ENCODE measurements around the gene RBFOX2. TPM values are rescaled to one million over a fixed set of nuclear protein-coding genes. Genes with fewer than 3 reads are reported as not detected.

RBFOX2 gene
- total RNA-seq, 2 experiments from 2014 or later = 0.36 to 1.1 TPM

GRCh38 chr22:35883031-35883620 is 145.5 kb downstream of the RBFOX2 start:
- H3K27ac Mint-ChIP-seq = no peak overlapping the region
- DNase-seq (no peak), ATAC-seq (ENCODE audit: low read depth) (peak; percentile 50)
- POLR2A ChIA-PET = no interaction called here
- no peaks in the 10 kb centered on the region for H3K36me3 Mint-ChIP-seq
- H3K27me3 Mint-ChIP-seq = no peaks in the 10 kb centered on the region
- H3K9me3 Mint-ChIP-seq = no peaks in the 10 kb centered on the region
- no peak overlapping the region for H3K4me3 Mint-ChIP-seq
- H3K4me1 Mint-ChIP-seq = peaks cover 13% of the 10 kb centered on the region

- no peak for DNase-seq
- Mint-ChIP-seq H3K27ac (no peak overlapping the region), H3K27me3 (no peaks in the 10 kb centered on the region), H3K4me1 (peaks cover 13% of the 10 kb centered on the region), H3K9me3 (no peaks in the 10 kb centered on the region), H3K4me3 (no peak overlapping the region), H3K36me3 (no peaks in the 10 kb centered on the region)
- POLR2A ChIA-PET = no interaction called here
- no peak for ATAC-seq (ENCODE audit: low read depth)
Observed at GRCh38 chr22:35882211-35883030, 146.2 kb downstream of the RBFOX2 start.

GRCh38 chr22:35879351-35879750 is 149.3 kb downstream of the RBFOX2 start:
- Mint-ChIP-seq H3K4me3 (no peak overlapping the region), H3K9me3 (no peaks in the 10 kb centered on the region), H3K36me3 (no peaks in the 10 kb centered on the region), H3K4me1 (peaks cover 13% of the 10 kb centered on the region), H3K27me3 (no peaks in the 10 kb centered on the region), H3K27ac (no peak overlapping the region)
- DNase-seq (no peak), ATAC-seq (ENCODE audit: low read depth) (no peak)
- POLR2A ChIA-PET = no interaction called here

GRCh38 chr22:35873426-35873825 is 155.2 kb downstream of the RBFOX2 start:
- Mint-ChIP-seq H3K27ac (no peak overlapping the region), H3K4me1 (no peaks in the 10 kb centered on the region), H3K9me3 (no peaks in the 10 kb centered on the region), H3K27me3 (peaks cover 6% of the 10 kb centered on the region), H3K4me3 (no peak overlapping the region), H3K36me3 (no peaks in the 10 kb centered on the region)
- no peak for DNase-seq
- no peak for ATAC-seq (ENCODE audit: low read depth)
- POLR2A ChIA-PET = no interaction called here

- ATAC-seq (ENCODE audit: low read depth) = no peak
- no peak for DNase-seq
- POLR2A ChIA-PET = no interaction called here
- Mint-ChIP-seq H3K36me3 (no peaks in the 10 kb centered on the region), H3K27ac (no peak overlapping the region), H3K9me3 (no peaks in the 10 kb centered on the region), H3K4me3 (no peak overlapping the region), H3K27me3 (peaks cover 6% of the 10 kb centered on the region), H3K4me1 (no peaks in the 10 kb centered on the region)
Observed at GRCh38 chr22:35872451-35872850, 156.2 kb downstream of the RBFOX2 start.

GRCh38 chr22:35870517-35871293 is 157.9 kb downstream of the RBFOX2 start:
- POLR2A ChIA-PET = no interaction called here
- no peak for DNase-seq
- peaks cover 6% of the 10 kb centered on the region for H3K27me3 Mint-ChIP-seq
- H3K27ac Mint-ChIP-seq = no peak overlapping the region
- no peak overlapping the region for H3K4me3 Mint-ChIP-seq
- no peaks in the 10 kb centered on the region for H3K9me3 Mint-ChIP-seq
- no peaks in the 10 kb centered on the region for H3K36me3 Mint-ChIP-seq
- ATAC-seq (ENCODE audit: low read depth) = no peak
- no peaks in the 10 kb centered on the region for H3K4me1 Mint-ChIP-seq

GRCh38 chr22:35868938-35869337 is 159.7 kb downstream of the RBFOX2 start:
- Mint-ChIP-seq H3K4me1 (no peaks in the 10 kb centered on the region), H3K9me3 (no peaks in the 10 kb centered on the region), H3K36me3 (no peaks in the 10 kb centered on the region), H3K4me3 (no peak overlapping the region), H3K27ac (no peak overlapping the region), H3K27me3 (peaks cover 6% of the 10 kb centered on the region)
- ATAC-seq (ENCODE audit: low read depth) (no peak), DNase-seq (no peak)
- POLR2A ChIA-PET = no interaction called here

GRCh38 chr22:35866651-35867050 is 162.0 kb downstream of the RBFOX2 start:
- DNase-seq = no peak
- Mint-ChIP-seq H3K4me3 (no peak overlapping the region), H3K9me3 (no peaks in the 10 kb centered on the region), H3K27me3 (peaks cover 2% of the 10 kb centered on the region), H3K36me3 (no peaks in the 10 kb centered on the region), H3K27ac (no peak overlapping the region), H3K4me1 (no peaks in the 10 kb centered on the region)
- no peak for ATAC-seq (ENCODE audit: low read depth)
- POLR2A ChIA-PET = no interaction called here

- Mint-ChIP-seq H3K36me3 (no peaks in the 10 kb centered on the region), H3K4me1 (no peaks in the 10 kb centered on the region), H3K9me3 (no peaks in the 10 kb centered on the region), H3K27ac (no peak overlapping the region), H3K27me3 (peaks cover 6% of the 10 kb centered on the region), H3K4me3 (no peak overlapping the region)
- DNase-seq (no peak), ATAC-seq (ENCODE audit: low read depth) (no peak)
- POLR2A ChIA-PET = no interaction called here
Observed at GRCh38 chr22:35864545-35865165, 164.0 kb downstream of the RBFOX2 start.

- Mint-ChIP-seq H3K27ac (no peak overlapping the region), H3K4me3 (no peak overlapping the region), H3K36me3 (no peaks in the 10 kb centered on the region), H3K4me1 (no peaks in the 10 kb centered on the region), H3K9me3 (no peaks in the 10 kb centered on the region), H3K27me3 (peaks cover 6% of the 10 kb centered on the region)
- ATAC-seq (ENCODE audit: low read depth) (no peak), DNase-seq (no peak)
- POLR2A ChIA-PET = no interaction called here
Observed at GRCh38 chr22:35863432-35863831, 165.2 kb downstream of the RBFOX2 start.

GRCh38 chr22:35862697-35863096 is 165.9 kb downstream of the RBFOX2 start:
- H3K9me3 Mint-ChIP-seq = no peaks in the 10 kb centered on the region
- no peaks in the 10 kb centered on the region for H3K36me3 Mint-ChIP-seq

GRCh38 chr22:35861451-35861850 is 167.2 kb downstream of the RBFOX2 start:
- Mint-ChIP-seq H3K36me3 (no peaks in the 10 kb centered on the region), H3K4me1 (no peaks in the 10 kb centered on the region), H3K4me3 (no peak overlapping the region), H3K9me3 (no peaks in the 10 kb centered on the region), H3K27me3 (peaks cover 8% of the 10 kb centered on the region), H3K27ac (no peak overlapping the region)
- DNase-seq (no peak), ATAC-seq (ENCODE audit: low read depth) (no peak)
- POLR2A ChIA-PET = no interaction called here

More at GRCh38 chr22:35862697-35863096, 165.9 kb downstream of the RBFOX2 start:
- Mint-ChIP-seq H3K27me3 (peaks cover 6% of the 10 kb centered on the region), H3K4me1 (no peaks in the 10 kb centered on the region), H3K27ac (no peak overlapping the region), H3K4me3 (no peak overlapping the region)
- DNase-seq = no peak
- ATAC-seq (ENCODE audit: low read depth) = no peak
- POLR2A ChIA-PET = no interaction called here

- POLR2A ChIA-PET = no interaction called here
- H3K4me1 Mint-ChIP-seq = no peaks in the 10 kb centered on the region
Observed at GRCh38 chr22:35860837-35861236, 167.8 kb downstream of the RBFOX2 start.

More at GRCh38 chr22:35860837-35861236, 167.8 kb downstream of the RBFOX2 start:
- DNase-seq (no peak), ATAC-seq (ENCODE audit: low read depth) (no peak)
- Mint-ChIP-seq H3K36me3 (no peaks in the 10 kb centered on the region), H3K27me3 (peaks cover 8% of the 10 kb centered on the region), H3K4me3 (no peak overlapping the region), H3K27ac (no peak overlapping the region), H3K9me3 (no peaks in the 10 kb centered on the region)

Data from activated naive CD8-positive, alpha-beta T cell treated with anti-CD3 and anti-CD28 coated beads, Interleukin-2, amount 10 ng/mL, durations not matched to agents 7 days and 5 days (primary cell).